DMS53 (cell line): Measurements from ENCODE around the gene PNKP.
A peak's percentile ranks its signal among the peaks of the same experiment; 100 is the strongest.

Experiments used
- DNase-seq: peaks from one replicate; lab custom pipeline; 2025; lab: John Stamatoyannopoulos, UW

The PNKP gene

DNA sequence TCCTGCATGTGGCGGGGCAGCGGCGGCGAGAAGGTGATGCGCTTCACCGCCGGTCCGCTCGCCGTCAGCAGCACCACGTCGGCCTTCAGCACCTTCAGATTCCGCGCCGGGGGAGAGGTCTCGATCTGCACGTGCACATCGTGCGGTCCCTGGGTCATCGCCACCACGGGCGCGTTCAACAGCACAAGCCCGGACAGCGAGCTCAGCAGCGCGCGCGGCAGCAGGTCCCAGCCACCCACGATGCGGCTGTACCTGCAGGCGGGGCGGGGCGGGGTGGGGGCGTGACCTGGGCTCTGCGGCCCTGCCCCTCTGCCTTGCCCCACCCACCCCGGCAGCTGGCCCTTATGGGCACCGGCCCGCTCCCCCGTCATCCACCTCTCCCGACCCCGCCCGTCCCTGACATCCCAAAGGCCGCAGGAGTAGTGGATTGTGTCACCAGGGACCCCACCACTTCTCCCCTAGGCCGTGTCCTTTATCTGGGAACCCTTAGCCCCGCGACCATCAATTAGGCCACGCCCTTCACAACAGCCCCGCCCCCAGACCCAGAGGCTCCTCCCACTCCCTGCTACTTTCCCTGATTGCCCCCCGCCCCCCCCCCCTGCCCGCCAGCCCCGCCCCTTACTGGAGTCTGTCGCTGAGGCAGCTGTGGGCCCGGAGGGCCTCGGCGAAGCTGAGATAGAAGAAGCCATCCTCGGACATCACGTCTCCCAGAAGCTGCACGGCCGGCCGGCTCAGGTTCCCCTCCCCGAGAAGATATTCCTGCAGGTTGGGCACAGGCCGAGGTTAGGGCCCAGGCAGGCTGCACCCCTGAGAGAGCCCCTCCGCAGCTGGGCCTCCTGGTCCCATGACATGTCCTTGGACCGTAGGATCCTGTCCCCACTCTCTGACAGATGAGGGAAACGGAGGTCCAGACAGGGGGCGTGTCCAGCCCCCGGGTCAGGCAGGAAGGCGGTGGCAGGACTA is 23.3 kb upstream of the PNKP start:
- peak; percentile 91 for DNase-seq

- peak; percentile 95 for DNase-seq
These were observed 22.4 kb upstream of the PNKP start for GRCh38 chr19:49889687-49890348.

- DNase-seq, result no peak
These were observed 21.8 kb upstream of the PNKP start for GRCh38 chr19:49889038-49889686.

DNA sequence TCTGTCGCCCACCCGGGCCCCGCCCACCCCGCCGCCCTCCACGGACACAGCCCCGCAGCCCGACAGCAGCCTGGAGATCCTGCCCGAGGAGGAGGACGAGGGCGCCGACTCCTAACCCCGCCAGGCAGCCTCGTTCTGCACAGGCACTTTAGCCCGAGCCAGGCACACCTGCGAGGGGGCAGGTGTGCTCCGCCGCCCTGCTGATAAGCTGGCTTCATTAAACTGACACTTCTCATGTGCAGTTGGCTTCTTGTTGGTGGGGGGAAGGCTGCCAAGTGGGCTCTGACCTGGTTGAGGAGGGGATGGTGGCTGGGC is 21.1 kb upstream of the PNKP start:
- peak; percentile 78 for DNase-seq

DNA sequence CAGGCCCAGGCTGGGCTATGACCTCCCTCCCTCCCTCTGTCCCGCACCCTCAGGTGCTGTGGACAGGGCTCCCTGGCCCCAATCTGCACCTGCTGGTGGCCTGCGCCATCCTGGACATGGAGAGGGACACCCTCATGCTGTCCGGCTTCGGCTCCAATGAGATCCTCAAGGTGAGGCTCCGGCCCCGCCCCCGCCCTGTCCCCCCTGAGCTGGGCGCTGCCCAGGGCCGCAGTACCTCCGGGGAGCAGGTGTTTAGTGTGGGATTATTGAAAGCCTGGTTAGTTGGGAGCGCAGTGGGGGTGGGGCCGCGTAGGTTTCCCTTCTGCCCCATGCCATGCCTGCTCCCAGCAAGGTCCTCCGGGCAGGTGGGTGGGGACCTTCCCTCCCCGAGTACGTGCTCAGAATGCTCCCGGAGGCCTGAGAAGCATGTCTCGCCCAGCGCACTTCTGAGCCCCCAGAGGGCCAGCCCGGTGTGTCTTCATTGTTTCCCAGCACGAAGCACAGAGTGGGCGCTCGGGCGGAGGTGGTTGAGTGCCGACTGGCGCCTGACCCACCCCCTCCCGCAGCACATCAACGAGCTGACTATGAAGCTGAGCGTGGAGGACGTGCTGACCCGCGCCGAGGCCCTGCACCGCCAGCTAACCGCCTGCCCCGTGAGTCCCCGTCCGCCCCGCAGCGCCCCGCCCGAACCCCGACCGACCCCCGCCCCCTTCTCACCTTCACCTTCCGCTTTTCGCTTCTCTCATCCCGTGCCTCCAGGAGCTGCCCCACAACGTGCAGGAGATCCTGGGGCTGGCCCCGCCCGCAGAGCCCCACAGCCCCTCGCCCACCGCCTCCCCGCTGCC is 20.5 kb upstream of the PNKP start:
- DNase-seq, result peak; percentile 84

- DNase-seq, result peak; percentile 84
These were observed 19.8 kb upstream of the PNKP start for GRCh38 chr19:49887037-49887664.

- DNase-seq, result peak; percentile 24
These were observed 17.4 kb upstream of the PNKP start for GRCh38 chr19:49884760-49885159.

GRCh38 chr19:49884109-49884508 is 16.7 kb upstream of the PNKP start:
- DNase-seq, result no peak

DNA sequence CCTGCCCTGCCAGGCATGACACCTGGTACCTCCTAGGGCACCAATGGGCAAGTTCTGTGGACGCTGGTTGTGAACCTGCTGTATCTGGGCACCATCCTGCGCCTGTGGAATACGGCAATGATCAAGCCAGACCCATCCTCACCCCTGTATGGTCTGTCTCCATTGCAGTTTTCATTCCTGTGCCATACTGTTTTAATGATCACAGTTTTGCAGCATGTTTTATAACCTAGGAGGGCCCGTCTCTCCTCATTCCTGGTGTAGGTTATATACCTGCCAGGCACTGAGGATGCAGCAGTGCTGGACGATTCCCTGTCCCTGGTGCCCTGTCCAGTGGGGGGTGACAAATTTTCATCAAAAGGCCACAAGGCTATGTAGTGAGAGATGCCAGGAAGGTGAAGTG is 15.7 kb upstream of the PNKP start:
- DNase-seq, result no peak

- no peak for DNase-seq
These were observed 15.3 kb upstream of the PNKP start for GRCh38 chr19:49882643-49883042.

GRCh38 chr19:49881672-49882394 is 14.5 kb upstream of the PNKP start:
- DNase-seq, result peak; percentile 41

GRCh38 chr19:49881186-49881585 is 13.8 kb upstream of the PNKP start:
- no peak for DNase-seq

DNA sequence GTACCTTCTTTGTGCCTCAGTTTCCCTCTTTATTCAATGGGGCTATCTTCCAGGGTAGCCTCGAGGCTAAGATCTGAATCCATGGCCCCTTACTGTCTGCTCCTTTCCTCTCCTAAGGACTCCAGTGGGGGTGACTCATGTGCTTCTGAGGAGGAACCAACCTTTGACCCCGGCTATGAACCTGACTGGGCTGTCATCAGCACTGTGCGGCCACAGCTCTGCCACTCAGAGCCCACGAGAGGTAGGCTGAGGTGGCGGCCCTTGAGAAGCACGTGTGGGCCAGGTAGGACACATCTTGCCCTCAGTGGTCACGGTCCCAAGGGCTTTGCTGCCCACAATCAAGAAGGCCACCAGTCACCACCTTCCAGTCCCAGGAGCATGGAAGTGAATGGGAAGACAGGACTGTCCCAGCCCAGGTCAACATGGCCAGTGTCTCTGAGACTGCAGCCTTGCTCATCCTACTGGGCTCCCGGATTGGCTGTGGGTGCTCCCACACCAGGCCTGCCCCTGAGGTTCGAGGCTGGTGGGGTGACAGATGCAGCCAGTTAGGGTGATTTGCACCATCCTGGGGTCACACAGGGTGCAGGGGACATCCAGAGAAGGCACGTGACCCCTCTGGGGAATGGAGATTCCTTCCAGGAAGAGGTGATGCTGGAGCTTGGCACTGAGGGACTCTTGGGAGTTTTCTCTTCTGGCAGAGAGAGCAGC is 12.9 kb upstream of the PNKP start:
- no peak for DNase-seq

DNA sequence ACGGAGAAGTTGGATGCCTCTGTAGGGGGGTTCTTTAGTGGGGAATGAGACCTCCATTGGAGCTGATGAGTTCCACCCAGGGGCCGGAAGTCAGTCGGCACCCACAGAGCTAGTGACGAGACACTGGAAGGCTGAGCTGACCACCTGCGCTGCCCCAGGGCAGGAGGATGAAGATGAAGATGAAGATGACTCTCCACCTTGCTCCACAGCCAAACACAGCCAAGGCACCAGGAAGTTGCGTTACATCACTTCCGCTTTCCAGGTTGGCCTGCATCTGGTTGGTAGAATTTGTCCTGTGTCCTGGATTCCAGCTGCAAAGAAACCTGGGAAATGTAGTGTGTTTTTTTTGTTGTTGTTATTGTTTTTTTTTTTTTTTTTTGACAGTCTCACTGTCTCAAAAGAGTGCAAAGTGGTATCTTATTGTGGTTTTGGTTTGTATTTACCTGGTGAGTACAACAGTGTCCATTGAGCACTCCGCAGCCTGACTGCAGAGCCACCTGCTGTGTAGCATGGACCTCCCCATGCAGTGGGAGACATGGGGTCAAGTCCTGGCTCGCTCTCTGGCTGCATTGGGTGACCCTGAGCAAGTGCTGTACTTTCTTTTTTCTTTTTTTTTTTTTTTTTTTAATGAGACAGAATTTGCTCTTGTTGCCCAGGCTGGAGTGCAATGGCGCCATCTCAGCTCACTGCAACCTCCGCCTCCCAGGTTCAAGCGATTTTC is 12.0 kb upstream of the PNKP start:
- DNase-seq, result peak; percentile 42

- DNase-seq, result no peak
These were observed 11.3 kb upstream of the PNKP start for GRCh38 chr19:49878744-49879070.

DNA sequence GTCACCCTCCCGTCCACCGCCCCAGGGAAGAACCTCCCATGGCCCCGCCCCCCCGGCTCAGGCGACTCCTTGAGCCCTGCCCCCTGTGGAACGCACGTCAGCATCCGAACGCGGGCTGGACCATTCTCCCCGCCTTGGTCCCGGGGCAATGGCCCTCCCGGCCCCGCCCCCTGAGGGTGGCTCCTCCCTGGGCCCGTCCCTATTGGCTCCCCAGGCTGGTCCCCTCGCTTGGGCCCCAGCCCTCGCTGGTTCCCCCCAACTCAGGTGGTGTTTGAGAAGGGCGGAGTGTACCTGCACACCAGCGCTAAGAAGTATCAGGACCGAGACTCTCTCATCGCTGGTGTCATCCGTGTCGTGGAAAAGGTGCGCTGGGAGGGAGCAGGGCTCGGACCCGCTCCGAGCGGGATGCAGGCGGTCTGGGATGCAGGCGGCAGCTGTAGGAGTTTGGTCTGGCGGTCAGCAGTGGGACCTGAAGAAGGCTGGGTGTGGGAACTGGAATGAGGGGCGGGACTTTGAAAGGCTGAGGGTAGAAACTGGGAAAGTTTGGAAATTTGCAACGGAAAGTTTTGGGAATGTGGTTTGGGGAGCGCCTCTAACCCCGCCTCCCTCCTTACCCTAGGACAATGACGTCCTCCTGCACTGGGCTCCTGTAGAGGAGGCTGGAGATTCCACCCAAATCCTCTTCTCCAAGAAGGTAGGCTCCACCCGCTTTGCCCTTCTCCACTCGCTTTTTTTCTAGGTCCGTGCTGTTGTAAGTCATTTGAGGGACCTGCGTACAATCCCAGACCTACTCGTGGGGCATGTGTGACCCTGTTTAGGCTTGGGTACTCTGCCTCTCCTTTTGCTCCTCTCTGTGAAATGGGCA is 10.7 kb upstream of the PNKP start:
- peak; percentile 98 for DNase-seq

DNA sequence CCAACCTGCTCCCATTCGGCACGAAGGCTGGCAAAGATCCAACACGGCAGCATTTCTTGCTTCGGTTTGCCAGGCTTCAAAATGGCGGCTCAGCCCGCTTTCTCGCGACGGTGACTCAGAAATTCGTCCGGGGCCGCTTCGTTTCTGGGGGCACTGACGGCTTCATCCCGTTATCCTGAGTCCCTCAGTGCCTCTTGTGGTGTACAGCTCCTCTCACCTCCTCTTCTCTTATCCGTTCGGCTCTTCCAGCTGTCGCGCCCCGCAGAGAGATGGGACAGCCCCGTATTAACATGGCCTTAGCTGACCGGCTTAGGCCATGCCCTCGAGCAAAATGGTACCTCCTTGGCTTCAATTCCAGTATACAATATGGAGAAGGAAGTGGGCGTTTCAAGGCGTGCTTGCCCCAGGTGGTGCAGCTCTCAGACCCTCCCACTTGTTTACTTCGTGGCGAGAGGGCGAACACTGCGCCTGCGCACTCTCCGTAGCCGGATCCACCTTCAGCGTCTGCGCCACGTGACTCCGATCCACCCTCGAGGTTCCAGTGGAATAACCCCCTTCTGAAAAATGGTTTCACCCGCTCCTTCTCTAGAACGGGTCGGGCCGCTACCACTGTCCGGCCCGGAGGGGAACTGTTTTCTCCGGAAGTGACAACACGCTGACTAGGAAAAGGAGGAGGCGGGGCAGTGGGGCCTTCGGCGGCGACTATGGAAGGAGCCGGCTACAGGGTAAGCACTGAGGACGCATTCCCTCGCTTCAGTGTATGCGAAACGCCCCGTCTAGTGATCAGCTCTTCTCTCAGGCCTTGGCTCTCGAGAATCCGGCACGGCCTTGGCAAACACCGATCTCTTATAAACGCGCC is 9.9 kb upstream of the PNKP start, which contains the start of the genes AKT1S1 and TBC1D17:
TSS of gene AKT1S1 (minus strand) at position 336 of the 859 bp plus-strand sequence. CDS start 4,060 bp downstream, outside the sequence.
TSS of gene TBC1D17 (plus strand) at position 683 of the 859 bp plus-strand sequence. CDS start at position 705, 22 bp downstream.
- DNase-seq, result peak; percentile 99
